B cell (primary cell): ENCODE data around the gene DSPP. TPM values are rescaled to one million over a fixed set of nuclear protein-coding genes. Genes with fewer than 3 reads are reported as not detected.

Experiments used
- ATAC-seq: fragments of 200-7000 bp; cut with Tn5 transposase; one replicate; pipeline ENCODE4 v1.10.0; 2021; ENCODE audit warnings: low read depth, mild to moderate bottlenecking, moderate number of reproducible peaks, moderate library complexity
- CTCF ChIA-PET: fragments of 350-600 bp; sonication (Branson Sonifier 250); formaldehyde crosslinking; loops from one replicate; lab custom pipeline; 2021; ENCODE audit warnings: antibody characterized with exemption, inconsistent platforms; lab: Charles Lee
- POLR2A ChIA-PET: fragments of 350-600 bp; sonication (Branson Sonifier 250); formaldehyde crosslinking; loops from one replicate; lab custom pipeline; 2021; ENCODE audit warnings: antibody characterized with exemption; lab: Charles Lee
- DNase-seq: peaks from one replicate; pipeline ENCODE4 v3.0.0; 2013
- H2AFZ ChIP-seq: 2 replicates; pipeline ENCODE4 v1.6.1; 2012; ENCODE audit warnings: mild to moderate bottlenecking, low read depth, low read length; ENCODE audit not compliant: insufficient read depth, poor library complexity, severe bottlenecking
- H3K27ac ChIP-seq, 2 donors: 1 replicate in 1 of 2; 2 replicates in 1 of 2; pipeline ENCODE4 v1.5.1; 2012 to 2013; ENCODE audit warnings: low read length in 2 of 2, mild to moderate bottlenecking in 2 of 2, moderate library complexity in 1 of 2
- H3K27me3 ChIP-seq, 4 experiments: fragments of 200-600 bp in 1 of 4; sonication (generic) in 1 of 4; replicated peaks in 1 of 4; 1 replicate in 2 of 4; 2 replicates in 2 of 4; pipeline versions ENCODE4 v1.6.1 to v1.7.0; 2013 to 2016; ENCODE audit warnings: low read length in 3 of 4, mild to moderate bottlenecking in 2 of 4, mixed read lengths in 1 of 4, moderate library complexity in 1 of 4; ENCODE audit not compliant: insufficient read depth in 4 of 4, control insufficient read depth in 3 of 4; ENCODE audit errors: control extremely low read depth in 1 of 4
- H3K36me3 ChIP-seq, 2 experiments: replicated peaks in 1 of 2; 1 replicate in 1 of 2; 2 replicates in 1 of 2; pipeline versions ENCODE4 v1.6.1 to v1.7.1; 2013; ENCODE audit warnings: low read length in 1 of 2; ENCODE audit not compliant: insufficient read depth in 2 of 2, control insufficient read depth in 1 of 2; ENCODE audit errors: control extremely low read depth in 1 of 2, extremely low read depth in 1 of 2
- H3K4me1 ChIP-seq, 2 donors: fragments of 200-600 bp in 1 of 2; sonication (generic) in 1 of 2; 1 replicate in 1 of 2; 2 replicates in 1 of 2; pipeline versions ENCODE4 v1.5.1 to v1.6.1; 2013 to 2017; ENCODE audit warnings: low read length in 2 of 2; ENCODE audit not compliant: control insufficient read depth in 2 of 2, insufficient read depth in 2 of 2
- H3K4me2 ChIP-seq: replicated peaks from 2 replicates; pipeline ENCODE3; 2012; ENCODE audit warnings: mild to moderate bottlenecking, low read depth, low read length; ENCODE audit not compliant: poor library complexity, severe bottlenecking
- H3K4me3 ChIP-seq, 5 experiments: fragments of 200-600 bp in 1 of 5; sonication (generic) in 1 of 5; 1 replicate in 3 of 5; 2 replicates in 2 of 5; pipeline versions ENCODE4 v1.5.1 to v1.7.0; 2011 to 2016; ENCODE audit warnings: low read length in 4 of 5, mild to moderate bottlenecking in 4 of 5, low read depth in 2 of 5, control low read depth in 1 of 5, moderate library complexity in 1 of 5; ENCODE audit not compliant: insufficient read depth in 1 of 5; ENCODE audit errors: control extremely low read depth in 1 of 5, extremely low read depth in 1 of 5
- H3K79me2 ChIP-seq: fragments of 200-600 bp; sonication (generic); one replicate; pipeline ENCODE4 v1.6.0; 2016; ENCODE audit warnings: low read length; ENCODE audit not compliant: control insufficient read depth, insufficient read depth
- H3K9ac ChIP-seq: fragments of 200-600 bp; sonication (generic); 2 replicates; pipeline ENCODE4 v1.6.1; 2017; ENCODE audit warnings: mild to moderate bottlenecking, low read length, moderate library complexity
- H3K9me3 ChIP-seq, 3 donors: one replicate each; pipeline versions ENCODE4 v1.6.1 to v1.7.1; 2013; ENCODE audit warnings: low read length in 2 of 3; ENCODE audit not compliant: control insufficient read depth in 2 of 3, insufficient read depth in 1 of 3; ENCODE audit errors: control extremely low read depth in 1 of 3
- H4K20me1 ChIP-seq: 2 replicates; pipeline ENCODE4 v1.6.0; 2012; ENCODE audit warnings: mild to moderate bottlenecking, low read length; ENCODE audit not compliant: insufficient read depth, control insufficient read depth, poor library complexity, severe bottlenecking
- H3K27ac Mint-ChIP-seq: one replicate; pipeline ENCODE4 v1.8.0; 2021; ENCODE audit warnings: mixed read lengths
- H3K27me3 Mint-ChIP-seq: one replicate; pipeline ENCODE4 v1.8.0; 2021; ENCODE audit warnings: mixed read lengths
- H3K4me1 Mint-ChIP-seq: one replicate; pipeline ENCODE4 v1.8.0; 2021; ENCODE audit warnings: mixed read lengths
- H3K4me3 Mint-ChIP-seq: one replicate; pipeline ENCODE4 v1.8.0; 2021; ENCODE audit warnings: mixed read lengths
- H3K9me3 Mint-ChIP-seq: one replicate; pipeline ENCODE4 v1.8.0; 2022; ENCODE audit warnings: mixed read lengths; ENCODE audit not compliant: insufficient read depth
- EZH2 ChIP-seq: IDR thresholded peaks from 2 replicates; pipeline ENCODE4 v1.6.1; 2012; ENCODE audit warnings: borderline replicate concordance, low read depth, mild to moderate bottlenecking, moderate library complexity, low read length; ENCODE audit not compliant: insufficient read depth, poor library complexity, severe bottlenecking
- WGBS: methylation state at CpG from one replicate; pipeline ENCODE4 v1.1.5; 2013; ENCODE audit warnings: missing lambda C conversion rate; ENCODE audit not compliant: insufficient coverage; 5-methylcytosine and 5-hydroxymethylcytosine counted together
- intact Hi-C: fragments of 100-400 bp; cut with micrococcal nuclease; formaldehyde crosslinking; loops from one replicate; pipeline ENCODE4 v1.10.0; 2022
- polyA plus RNA-seq: library from polyadenylated mRNA; depleted of rRNA; stranded (reverse); fragments of >200 nt; gene quantifications from 2 replicates; pipeline ENCODE4 v1.2.3, GENCODE V29; 2012
- total RNA-seq, 2 donors: library from RNA; stranded (reverse); fragments of 120-200 nt in 1 of 2; gene quantifications; 1 replicate in 1 of 2; 2 replicates in 1 of 2; pipeline versions ENCODE4 v1.2.3 to v1.2.4, GENCODE V29; 2013 to 2022
- TF ChIP-seq, protein P1 (sequence below): fragments of 200-600 bp; IDR thresholded peaks from one replicate; pipeline ENCODE4 v1.8.0; 2022; ENCODE audit warnings: antibody characterized with exemption, mild to moderate bottlenecking

The DSPP gene
- total and polyA plus RNA-seq, 2 donors (not counting 1 experiment from before 2014, with no cell fraction given), result not detected

DNA sequence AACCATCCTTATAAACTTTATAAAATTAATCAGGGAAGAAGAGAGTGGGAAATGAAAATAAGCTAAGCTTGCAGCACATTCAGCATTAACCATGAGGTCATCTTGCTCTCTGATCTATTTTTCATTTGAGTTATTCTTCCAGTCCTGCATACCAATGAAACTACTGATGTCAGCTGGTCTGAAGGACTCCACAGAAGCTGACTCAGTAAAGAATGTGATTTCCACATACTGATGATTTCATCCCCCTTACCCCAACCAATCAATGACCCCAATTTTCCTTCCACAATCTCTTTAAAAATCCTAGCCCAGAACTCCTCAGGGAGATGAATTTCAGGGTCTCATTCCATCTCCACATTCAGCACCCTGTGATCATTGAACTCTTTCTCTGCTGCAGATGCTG is 18.8 kb upstream of the DSPP start:
- no peaks in the 10 kb centered on the region for H3K36me3 ChIP-seq
- Mint-ChIP-seq H3K4me3 (no peak overlapping the region), H3K4me1 (no peaks in the 10 kb centered on the region), H3K27me3 (no peaks in the 10 kb centered on the region), H3K27ac (no peak overlapping the region), H3K9me3 (no peaks in the 10 kb centered on the region)
- no peaks in the 10 kb centered on the region for H3K4me1 ChIP-seq
- H4K20me1 ChIP-seq, result no peaks in the 10 kb centered on the region
- ChIA-PET POLR2A (no interaction called here), CTCF (no interaction called here)
- no peaks in the 10 kb centered on the region for H3K79me2 ChIP-seq
- no peak overlapping the region for H3K4me2 ChIP-seq
- no peaks in the 10 kb centered on the region for H3K27me3 ChIP-seq
- no peak overlapping the region for H2AFZ ChIP-seq
- ATAC-seq (no peak), DNase-seq (no peak)
- H3K4me3 ChIP-seq, result no peak overlapping the region
- no peaks in the 10 kb centered on the region for H3K9me3 ChIP-seq
- no peak overlapping the region for H3K9ac ChIP-seq
- intact Hi-C loops, result no loop called here
- TF ChIP-seq, protein P1, sequence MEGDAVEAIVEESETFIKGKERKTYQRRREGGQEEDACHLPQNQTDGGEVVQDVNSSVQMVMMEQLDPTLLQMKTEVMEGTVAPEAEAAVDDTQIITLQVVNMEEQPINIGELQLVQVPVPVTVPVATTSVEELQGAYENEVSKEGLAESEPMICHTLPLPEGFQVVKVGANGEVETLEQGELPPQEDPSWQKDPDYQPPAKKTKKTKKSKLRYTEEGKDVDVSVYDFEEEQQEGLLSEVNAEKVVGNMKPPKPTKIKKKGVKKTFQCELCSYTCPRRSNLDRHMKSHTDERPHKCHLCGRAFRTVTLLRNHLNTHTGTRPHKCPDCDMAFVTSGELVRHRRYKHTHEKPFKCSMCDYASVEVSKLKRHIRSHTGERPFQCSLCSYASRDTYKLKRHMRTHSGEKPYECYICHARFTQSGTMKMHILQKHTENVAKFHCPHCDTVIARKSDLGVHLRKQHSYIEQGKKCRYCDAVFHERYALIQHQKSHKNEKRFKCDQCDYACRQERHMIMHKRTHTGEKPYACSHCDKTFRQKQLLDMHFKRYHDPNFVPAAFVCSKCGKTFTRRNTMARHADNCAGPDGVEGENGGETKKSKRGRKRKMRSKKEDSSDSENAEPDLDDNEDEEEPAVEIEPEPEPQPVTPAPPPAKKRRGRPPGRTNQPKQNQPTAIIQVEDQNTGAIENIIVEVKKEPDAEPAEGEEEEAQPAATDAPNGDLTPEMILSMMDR, result no peak
- no peak for TF ChIP-seq EZH2
- H3K27ac ChIP-seq, result no peak overlapping the region

DNA sequence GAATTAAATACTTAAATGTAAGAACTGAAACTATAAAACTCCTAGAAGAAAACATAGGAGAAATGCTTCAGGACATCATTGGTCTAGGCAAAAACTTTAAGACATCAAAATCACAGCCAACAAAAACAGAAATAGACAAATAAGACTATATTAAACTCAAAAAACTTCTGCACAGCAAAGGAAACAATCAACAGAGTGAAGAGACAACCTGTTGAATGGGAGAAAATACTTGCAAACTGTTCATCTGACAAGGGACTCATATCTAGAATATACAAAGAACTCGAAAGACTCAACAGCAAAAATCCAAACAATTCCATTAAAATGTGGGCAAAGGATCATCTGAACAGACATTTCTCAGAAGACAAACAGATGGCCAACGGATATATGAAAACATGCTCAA is 16.2 kb upstream of the DSPP start:
- Histone ChIP-seq H4K20me1 (no peaks in the 10 kb centered on the region), H3K27me3 (no peaks in the 10 kb centered on the region), H3K79me2 (no peaks in the 10 kb centered on the region), H3K4me2 (no peak overlapping the region), H3K9ac (no peak overlapping the region), H3K36me3 (no peaks in the 10 kb centered on the region), H3K9me3 (no peaks in the 10 kb centered on the region), H2AFZ (no peak overlapping the region), H3K4me3 (no peak overlapping the region), H3K4me1 (no peaks in the 10 kb centered on the region), H3K27ac (no peak overlapping the region)
- DNase-seq, result no peak
- no peaks in the 10 kb centered on the region for H3K4me1 Mint-ChIP-seq
- ChIA-PET POLR2A (no interaction called here), CTCF (no interaction called here)
- no CpG with 5 or more reads among the region's 2 CpGs for WGBS
- TF ChIP-seq, protein P1, result no peak
- TF ChIP-seq EZH2, result no peak
- H3K27me3 Mint-ChIP-seq, result no peaks in the 10 kb centered on the region
- intact Hi-C loops, result no loop called here
- no peak for ATAC-seq
- no peaks in the 10 kb centered on the region for H3K9me3 Mint-ChIP-seq
- H3K4me3 Mint-ChIP-seq, result no peak overlapping the region
- no peak overlapping the region for H3K27ac Mint-ChIP-seq
